22Rv1 (cell line): ENCODE results near the gene LZIC.

Experiments
- H3K27ac ChIP-seq: fragments of 450-650 bp; 2 replicates; pipeline ENCODE4 v1.5.1; 2017
- ZFX ChIP-seq: fragments of 450-650 bp; IDR thresholded peaks from 2 replicates; pipeline ENCODE4 v1.6.1; 2017; ENCODE audit warnings: antibody characterized with exemption, borderline replicate concordance
- TF ChIP-seq, protein P1 (sequence below): fragments of 450-650 bp; IDR thresholded peaks from 2 replicates; pipeline ENCODE4 v1.5.1; 2017; ENCODE audit warnings: mild to moderate bottlenecking

The LZIC gene

GRCh38 chr1:9886092-9886742 is 57.0 kb downstream of the LZIC start:
- TF ChIP-seq, protein P1, sequence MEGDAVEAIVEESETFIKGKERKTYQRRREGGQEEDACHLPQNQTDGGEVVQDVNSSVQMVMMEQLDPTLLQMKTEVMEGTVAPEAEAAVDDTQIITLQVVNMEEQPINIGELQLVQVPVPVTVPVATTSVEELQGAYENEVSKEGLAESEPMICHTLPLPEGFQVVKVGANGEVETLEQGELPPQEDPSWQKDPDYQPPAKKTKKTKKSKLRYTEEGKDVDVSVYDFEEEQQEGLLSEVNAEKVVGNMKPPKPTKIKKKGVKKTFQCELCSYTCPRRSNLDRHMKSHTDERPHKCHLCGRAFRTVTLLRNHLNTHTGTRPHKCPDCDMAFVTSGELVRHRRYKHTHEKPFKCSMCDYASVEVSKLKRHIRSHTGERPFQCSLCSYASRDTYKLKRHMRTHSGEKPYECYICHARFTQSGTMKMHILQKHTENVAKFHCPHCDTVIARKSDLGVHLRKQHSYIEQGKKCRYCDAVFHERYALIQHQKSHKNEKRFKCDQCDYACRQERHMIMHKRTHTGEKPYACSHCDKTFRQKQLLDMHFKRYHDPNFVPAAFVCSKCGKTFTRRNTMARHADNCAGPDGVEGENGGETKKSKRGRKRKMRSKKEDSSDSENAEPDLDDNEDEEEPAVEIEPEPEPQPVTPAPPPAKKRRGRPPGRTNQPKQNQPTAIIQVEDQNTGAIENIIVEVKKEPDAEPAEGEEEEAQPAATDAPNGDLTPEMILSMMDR = no peak
- no peak for TF ChIP-seq ZFX
- H3K27ac ChIP-seq = no peak overlapping the region

GRCh38 chr1:9884805-9885204 is 58.4 kb downstream of the LZIC start:
- TF ChIP-seq ZFX = no peak
- TF ChIP-seq, protein P1 = no peak
- no peak overlapping the region for H3K27ac ChIP-seq

DNA sequence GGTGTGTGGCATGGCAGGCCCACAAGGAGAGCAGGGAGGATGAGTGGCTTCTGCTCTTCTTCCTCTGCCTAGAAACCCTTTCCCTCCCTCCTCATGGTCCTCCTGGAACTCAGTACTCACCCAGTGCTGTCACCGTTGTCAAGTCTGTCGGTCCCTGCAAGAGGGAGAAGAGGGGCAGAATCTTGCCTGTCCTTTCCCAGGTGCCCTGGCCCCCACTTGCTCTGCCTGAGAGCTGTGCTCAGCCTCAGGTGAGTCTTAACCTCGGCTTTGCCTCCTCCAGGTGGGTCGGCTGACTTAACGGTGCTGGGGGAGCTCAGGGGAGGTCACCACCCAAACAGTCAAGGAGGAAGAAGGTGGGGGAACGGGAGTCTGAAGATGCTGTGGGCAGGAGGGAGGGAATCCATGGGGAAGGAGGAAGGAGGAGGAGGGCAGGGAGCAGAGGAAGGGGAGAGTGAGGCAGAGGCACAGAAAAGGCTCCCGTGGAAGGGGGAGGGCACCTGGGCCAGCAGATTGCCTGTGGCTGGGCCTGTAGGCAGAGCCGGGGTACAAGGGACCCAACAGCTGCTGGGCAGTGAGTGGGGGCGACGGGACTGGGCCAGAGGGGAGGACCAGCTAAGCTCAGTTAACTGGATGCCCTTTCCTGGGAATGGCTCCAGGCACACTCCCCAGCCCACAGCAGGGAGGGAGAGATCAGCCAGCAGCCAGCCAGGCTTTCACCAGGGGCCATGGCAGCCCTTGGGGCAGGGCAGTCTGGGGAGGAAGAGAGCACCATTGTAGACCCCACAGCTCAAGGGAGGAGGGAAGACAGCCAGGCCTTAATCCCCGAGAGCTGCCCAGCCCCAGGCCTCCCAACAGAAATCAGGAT is 59.4 kb downstream of the LZIC start:
- TF ChIP-seq ZFX = no peak
- TF ChIP-seq, protein P1 = no peak
- no peak overlapping the region for H3K27ac ChIP-seq

DNA sequence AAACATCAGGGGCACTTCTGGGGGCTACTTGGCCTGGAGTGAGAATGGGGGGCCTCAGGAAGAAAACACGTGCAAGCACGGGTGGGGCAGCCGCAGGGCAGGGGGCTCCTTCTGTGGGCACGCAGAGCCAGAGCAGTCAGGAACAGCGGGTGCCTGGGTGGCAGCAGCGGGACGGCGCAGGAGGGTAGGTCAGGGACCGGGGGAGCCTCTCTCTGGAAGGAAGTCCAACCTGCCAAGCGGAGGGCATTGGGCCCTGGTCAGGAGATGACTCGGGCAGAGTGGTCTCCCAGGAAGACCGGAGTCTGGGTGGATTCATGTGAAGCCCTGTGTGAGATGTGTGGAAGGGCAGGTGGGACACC is 60.3 kb downstream of the LZIC start:
- TF ChIP-seq ZFX = no peak
- no peak overlapping the region for H3K27ac ChIP-seq

DNA sequence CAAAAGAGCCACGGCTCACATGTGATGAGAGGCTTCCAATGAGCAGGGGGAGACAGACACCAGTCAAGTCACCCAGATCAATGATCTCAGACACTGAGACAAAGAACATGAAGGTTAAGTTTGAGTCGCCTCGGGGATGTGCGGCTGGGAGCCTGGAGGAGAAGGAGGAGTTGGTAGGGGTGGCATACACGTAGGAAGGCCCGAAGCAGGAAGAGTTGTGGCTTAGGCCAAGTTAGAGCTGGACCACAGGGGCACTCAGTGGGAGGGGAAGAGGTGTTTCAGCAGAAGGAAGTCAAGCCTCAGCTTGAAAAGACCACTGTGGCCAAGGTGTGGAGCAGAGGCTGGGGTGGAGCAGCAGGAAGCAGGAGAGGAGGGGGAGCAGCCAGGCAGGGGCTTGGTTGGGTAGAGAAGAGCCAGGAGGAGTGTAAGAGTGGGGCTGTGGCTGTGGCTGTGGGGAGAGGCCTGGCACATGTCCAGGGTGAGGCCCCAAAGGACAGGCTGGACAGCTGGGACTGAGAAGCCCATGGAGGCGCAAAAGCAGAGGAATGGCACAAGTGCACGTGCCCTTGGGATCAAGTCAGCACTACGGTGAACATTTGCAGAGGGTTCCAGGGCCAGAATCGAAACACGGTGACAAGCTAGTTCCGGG is 60.8 kb downstream of the LZIC start:
- TF ChIP-seq ZFX = no peak
- TF ChIP-seq, protein P1 = no peak
- H3K27ac ChIP-seq = no peak overlapping the region

GRCh38 chr1:9881838-9882249 is 61.3 kb downstream of the LZIC start:
- H3K27ac ChIP-seq = no peak overlapping the region

More at GRCh38 chr1:9881838-9882249, 61.3 kb downstream of the LZIC start:
- TF ChIP-seq ZFX = no peak
- TF ChIP-seq, protein P1 = no peak
